Endothelial cell of umbilical vein (primary cell): ENCODE results near the gene CMTM6. TPM values are rescaled to one million over a fixed set of nuclear protein-coding genes. Genes with fewer than 3 reads are reported as not detected.

Experiments
- BruUV-seq: library from RNA; stranded (reverse); fragments of 400-500 nt; replicated peaks from 2 replicates; lab custom pipeline; 2021; lab: Mats Ljungman, UMichigan
- CTCF ChIA-PET: fragments of 300-600, 350-600 bp; sonication (Branson Sonifier 250); formaldehyde crosslinking; loops from one replicate; lab custom pipeline; 2021; ENCODE audit warnings: antibody characterized with exemption, inconsistent platforms; lab: Charles Lee
- POLR2A ChIA-PET: fragments of 300-600, 350-600 bp; sonication (Branson Sonifier 250); formaldehyde crosslinking; loops from one replicate; lab custom pipeline; 2021; ENCODE audit warnings: antibody characterized with exemption, inconsistent platforms; lab: Charles Lee
- DNase-seq: peaks from one replicate; pipeline ENCODE4 v3.0.0-alpha.2; 2011; ENCODE audit warnings: low read depth, low spot score
- FAIRE-seq: peaks from 2 replicates; lab custom pipeline; 2011; peaks lifted over from hg19 to GRCh38; lab: Jason Lieb, UNC
- H2AFZ ChIP-seq: 2 replicates; pipeline ENCODE4 v1.6.0; 2012; ENCODE audit warnings: low read depth, low read length, control low read depth, inconsistent platforms
- H3K27ac ChIP-seq: 2 replicates; pipeline ENCODE4 v1.5.1; 2011; ENCODE audit warnings: low read depth, mild to moderate bottlenecking, control low read depth, low read length, moderate library complexity; ENCODE audit not compliant: insufficient read depth
- H3K27me3 ChIP-seq, 2 experiments: 2 replicates each; pipeline versions ENCODE4 v1.6.0 to v1.6.1; 2011; ENCODE audit warnings: low read length in 2 of 2, mixed read lengths in 1 of 2; ENCODE audit not compliant: control insufficient read depth in 2 of 2, insufficient read depth in 2 of 2
- H3K36me3 ChIP-seq, 2 experiments: 2 replicates in 1 of 2; 3 replicates in 1 of 2; pipeline ENCODE4 v1.5.1; 2011; ENCODE audit warnings: low read length in 2 of 2, mild to moderate bottlenecking in 1 of 2, moderate library complexity in 1 of 2; ENCODE audit not compliant: control insufficient read depth in 2 of 2, insufficient read depth in 2 of 2; ENCODE audit errors: extremely low read depth in 1 of 2
- H3K4me1 ChIP-seq: 3 replicates; pipeline ENCODE4 v1.5.1; 2011; ENCODE audit warnings: mild to moderate bottlenecking, low read length; ENCODE audit not compliant: control insufficient read depth, insufficient read depth; ENCODE audit errors: extremely low read depth
- H3K4me2 ChIP-seq: 2 replicates; pipeline ENCODE4 v1.6.1; 2011; ENCODE audit warnings: low read length, control low read depth, mixed read lengths; ENCODE audit not compliant: insufficient read depth
- H3K4me3 ChIP-seq, 3 experiments: fragments of 200-600 bp in 1 of 3; sonication (generic), shearing (Covaris generic) in 1 of 3; replicated peaks in 1 of 3; 2 replicates each; pipeline ENCODE4 v1.5.1; 2011 to 2016; ENCODE audit warnings: control low read depth in 3 of 3, low read length in 3 of 3, mild to moderate bottlenecking in 2 of 3, inconsistent platforms in 1 of 3, low read depth in 1 of 3, moderate library complexity in 1 of 3; ENCODE audit not compliant: insufficient read depth in 1 of 3
- H3K79me2 ChIP-seq: 2 replicates; pipeline ENCODE4 v1.6.0; 2012; ENCODE audit warnings: low read length, inconsistent platforms; ENCODE audit not compliant: control insufficient read depth, insufficient read depth
- H3K9ac ChIP-seq: replicated peaks from 2 replicates; pipeline ENCODE3; 2011; ENCODE audit warnings: low read length, control low read depth; ENCODE audit not compliant: insufficient read depth; ENCODE audit errors: extremely low read depth
- H3K9me1 ChIP-seq: replicated peaks from 3 replicates; pipeline ENCODE4 v1.6.0; 2011; ENCODE audit warnings: mild to moderate bottlenecking, low read length; ENCODE audit not compliant: control insufficient read depth, insufficient read depth; ENCODE audit errors: extremely low read depth
- H3K9me3 ChIP-seq: replicated peaks from 2 replicates; pipeline ENCODE4 v1.5.1; 2012; ENCODE audit warnings: low read length, inconsistent platforms; ENCODE audit not compliant: control insufficient read depth, insufficient read depth
- H4K20me1 ChIP-seq: replicated peaks from 2 replicates; pipeline ENCODE3; 2011; ENCODE audit warnings: mild to moderate bottlenecking, low read length; ENCODE audit not compliant: control insufficient read depth, insufficient read depth; ENCODE audit errors: extremely low read depth
- EZH2 ChIP-seq: IDR thresholded peaks from 2 replicates; pipeline ENCODE4 v1.6.1; 2012; ENCODE audit warnings: borderline replicate concordance, low read depth, mild to moderate bottlenecking, moderate library complexity, low read length, inconsistent platforms; ENCODE audit not compliant: severe bottlenecking
- FOS ChIP-seq: IDR thresholded peaks from 2 replicates; pipeline ENCODE4 v1.6.1; 2011; ENCODE audit warnings: mild to moderate bottlenecking, low read length, moderate library complexity, borderline replicate concordance; ENCODE audit not compliant: insufficient read depth
- GATA2 ChIP-seq: IDR thresholded peaks from 2 replicates; pipeline ENCODE4 v1.7.0; 2011; ENCODE audit warnings: low read depth, mild to moderate bottlenecking, moderate library complexity, mixed read lengths, low read length; ENCODE audit not compliant: insufficient read length, insufficient read depth
- JUN ChIP-seq: IDR thresholded peaks from 2 replicates; pipeline ENCODE4 v1.6.1; 2011; ENCODE audit warnings: borderline replicate concordance, low read depth; ENCODE audit not compliant: insufficient read length, insufficient read depth
- MYC ChIP-seq: IDR thresholded peaks from one replicate; pipeline ENCODE4 v1.6.1; 2011; ENCODE audit warnings: mild to moderate bottlenecking, low read depth, low read length
- POLR2A ChIP-seq: IDR thresholded peaks from 2 replicates; pipeline ENCODE4 v1.6.1; 2012; ENCODE audit warnings: low read depth, mild to moderate bottlenecking, control low read depth, low read length
- POLR2AphosphoS5 ChIP-seq: IDR thresholded peaks from 2 replicates; pipeline ENCODE4 v1.6.1; 2012; ENCODE audit warnings: low read depth, mild to moderate bottlenecking, control low read depth, low read length, moderate library complexity; ENCODE audit not compliant: insufficient read depth
- dilution Hi-C: fragments of 300-500 bp; cut with MboI; formaldehyde crosslinking; loops from one replicate; pipeline ENCODE4 v1.15.0; 2019; ENCODE audit warnings: low sequenced_read_pairs; ENCODE audit not compliant: extremely low pct_ligation_motif_present
- intact Hi-C: fragments of 100-400 bp; cut with micrococcal nuclease; formaldehyde crosslinking; loops from one replicate; pipeline ENCODE4 v1.10.0; 2022
- polyA plus RNA-seq, 4 experiments: library from polyadenylated mRNA; depleted of rRNA in 3 of 4; stranded (reverse) in 3 of 4; unstranded in 1 of 4; fragments of >200 nt; gene quantifications; 2 replicates each; pipeline versions ENCODE4 v1.2.1 to v1.2.3, GENCODE V29; 2011 to 2012; ENCODE audit warnings: missing spikeins in 1 of 4
- total RNA-seq: library from RNA; stranded (reverse); gene quantifications from 2 replicates; pipeline ENCODE4 v1.2.3, GENCODE V29; 2021
- TF ChIP-seq, protein P1 (sequence below): IDR thresholded peaks from 2 replicates; pipeline ENCODE4 v1.6.1; 2011; ENCODE audit not compliant: insufficient read depth, insufficient read length
- TF ChIP-seq, protein P2 (sequence below), 2 donors: IDR thresholded peaks; 1 replicate in 1 of 2; 2 replicates in 1 of 2; pipeline ENCODE4 v1.5.1; 2011; ENCODE audit warnings: low read length in 2 of 2, mild to moderate bottlenecking in 2 of 2, moderate library complexity in 2 of 2, control low read depth in 1 of 2, inconsistent platforms in 1 of 2, low read depth in 1 of 2; ENCODE audit not compliant: insufficient read depth in 1 of 2; ENCODE audit errors: extremely low read depth in 1 of 2

The CMTM6 gene
- total and polyA plus RNA-seq, 2 donors (not counting 3 experiments of a cell fraction or from before 2014, with no cell fraction given): 38.0 to 56.3 TPM

DNA sequence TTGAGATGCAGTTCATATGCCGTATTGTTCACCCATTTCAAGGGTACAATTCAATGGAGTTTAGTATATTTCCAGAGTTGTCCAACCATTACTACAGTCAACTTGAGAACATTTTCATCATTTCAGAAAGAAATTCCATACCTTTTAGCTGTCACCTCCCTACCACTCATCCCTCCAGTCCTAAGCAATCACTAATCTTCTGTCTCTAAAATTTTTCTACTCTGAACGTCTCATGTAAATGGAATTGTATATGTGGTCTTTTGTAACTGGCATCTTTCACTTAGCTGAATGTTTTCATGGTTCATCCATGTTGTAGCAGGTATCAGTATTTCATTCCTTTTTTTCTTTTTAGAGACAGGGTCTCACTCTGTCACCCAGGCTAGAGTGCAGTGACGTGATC lies 59.9 kb downstream of the CMTM6 start:
- H3K9me3 ChIP-seq: no peaks in the 10 kb centered on the region
- intact Hi-C loops (loop anchor here (1.0 kb wide), 3 partner anchors 20 to 41 kb away; no protein-coding TSS in a partner anchor), dilution Hi-C loops (no loop called here)
- peak overlapping the region; percentile 60 for H3K27ac ChIP-seq
- BruUV-seq: no TSS peak
- FAIRE-seq: no peak
- H3K9ac ChIP-seq: no peak overlapping the region
- peak overlapping the region; percentile 26 for H3K4me2 ChIP-seq
- no peak for DNase-seq
- peaks cover 39% of the 10 kb centered on the region for H3K79me2 ChIP-seq
- no peaks in the 10 kb centered on the region for H3K9me1 ChIP-seq
- no peaks in the 10 kb centered on the region for H4K20me1 ChIP-seq
- CTCF ChIA-PET: interaction anchor here (1.0 to 1.3 kb wide), 2 partner anchors 20 to 28 kb away, joined by 3 to 4 read pairs; no protein-coding TSS in a partner anchor
- peaks cover 0 to 4% of the 10 kb centered on the region in 2 experiments for H3K36me3 ChIP-seq
- POLR2A ChIA-PET: no interaction called here
- H3K4me1 ChIP-seq: peaks cover 28% of the 10 kb centered on the region
- no peak overlapping the region for H3K4me3 ChIP-seq
- TF ChIP-seq JUN (no peak), MYC (no peak), GATA2 (no peak), POLR2A (no peak), FOS (no peak), POLR2AphosphoS5 (no peak), EZH2 (no peak)
- TF ChIP-seq, protein P1, sequence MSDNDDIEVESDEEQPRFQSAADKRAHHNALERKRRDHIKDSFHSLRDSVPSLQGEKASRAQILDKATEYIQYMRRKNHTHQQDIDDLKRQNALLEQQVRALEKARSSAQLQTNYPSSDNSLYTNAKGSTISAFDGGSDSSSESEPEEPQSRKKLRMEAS: no peak
- TF ChIP-seq, protein P2, sequence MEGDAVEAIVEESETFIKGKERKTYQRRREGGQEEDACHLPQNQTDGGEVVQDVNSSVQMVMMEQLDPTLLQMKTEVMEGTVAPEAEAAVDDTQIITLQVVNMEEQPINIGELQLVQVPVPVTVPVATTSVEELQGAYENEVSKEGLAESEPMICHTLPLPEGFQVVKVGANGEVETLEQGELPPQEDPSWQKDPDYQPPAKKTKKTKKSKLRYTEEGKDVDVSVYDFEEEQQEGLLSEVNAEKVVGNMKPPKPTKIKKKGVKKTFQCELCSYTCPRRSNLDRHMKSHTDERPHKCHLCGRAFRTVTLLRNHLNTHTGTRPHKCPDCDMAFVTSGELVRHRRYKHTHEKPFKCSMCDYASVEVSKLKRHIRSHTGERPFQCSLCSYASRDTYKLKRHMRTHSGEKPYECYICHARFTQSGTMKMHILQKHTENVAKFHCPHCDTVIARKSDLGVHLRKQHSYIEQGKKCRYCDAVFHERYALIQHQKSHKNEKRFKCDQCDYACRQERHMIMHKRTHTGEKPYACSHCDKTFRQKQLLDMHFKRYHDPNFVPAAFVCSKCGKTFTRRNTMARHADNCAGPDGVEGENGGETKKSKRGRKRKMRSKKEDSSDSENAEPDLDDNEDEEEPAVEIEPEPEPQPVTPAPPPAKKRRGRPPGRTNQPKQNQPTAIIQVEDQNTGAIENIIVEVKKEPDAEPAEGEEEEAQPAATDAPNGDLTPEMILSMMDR (IDR thresholded peaks at IDR 0.05; ENCODE audit: extremely low read depth in 1 of 2, insufficient read depth in 1 of 2, low read depth in 1 of 2, low read length in 2 of 2): no peak
- no peak overlapping the region for H2AFZ ChIP-seq
- no peaks in the 10 kb centered on the region for H3K27me3 ChIP-seq
